WTC11 (cell line): ENCODE results near the gene SPPL2B. TPM values are rescaled to one million over a fixed set of nuclear protein-coding genes. Genes with fewer than 3 reads are reported as not detected.

Source experiments
- ATAC-seq: fragments of 200-7000 bp; cut with Tn5 transposase; 2 replicates; pipeline ENCODE4 v1.10.0; 2021; ENCODE audit warnings: mild to moderate bottlenecking, moderate library complexity
- CTCF ChIA-PET: fragments of 300-600 bp; sonication (Branson Sonifier 250); formaldehyde crosslinking; loops from one replicate; lab custom pipeline; 2021; ENCODE audit warnings: antibody characterized with exemption; lab: Charles Lee
- POLR2A ChIA-PET: fragments of 350-600 bp; sonication (Branson Sonifier 250); formaldehyde crosslinking; loops from one replicate; lab custom pipeline; 2021; ENCODE audit warnings: antibody characterized with exemption; lab: Charles Lee
- DNase-seq: peaks from one replicate; pipeline ENCODE4 v3.0.0; 2021; ENCODE audit warnings: low spot score
- H3K27ac Mint-ChIP-seq: 2 replicates; pipeline ENCODE4 v1.8.0; 2021; ENCODE audit warnings: mixed read lengths
- H3K27me3 Mint-ChIP-seq: 2 replicates; pipeline ENCODE4 v1.8.0; 2021; ENCODE audit warnings: low read depth, mild to moderate bottlenecking, moderate library complexity, mixed read lengths
- H3K36me3 Mint-ChIP-seq: 2 replicates; pipeline ENCODE4 v1.8.0; 2021; ENCODE audit warnings: mixed read lengths
- H3K4me1 Mint-ChIP-seq: 2 replicates; pipeline ENCODE4 v1.8.0; 2022; ENCODE audit warnings: mixed read lengths
- H3K4me3 Mint-ChIP-seq: 2 replicates; pipeline ENCODE4 v1.8.0; 2021; ENCODE audit warnings: mild to moderate bottlenecking, moderate library complexity, mixed read lengths
- H3K9me3 Mint-ChIP-seq: 2 replicates; pipeline ENCODE4 v1.8.0; 2021; ENCODE audit warnings: mixed read lengths
- ARID4B ChIP-seq: sonication (generic); formaldehyde crosslinking; IDR thresholded peaks from 2 replicates; pipeline ENCODE4 v1.8.0; 2023; ENCODE audit warnings: missing genetic modification reagents, mild to moderate bottlenecking, borderline replicate concordance
- CREB1 ChIP-seq: sonication (generic); formaldehyde crosslinking; IDR thresholded peaks from 2 replicates; pipeline ENCODE4 v1.8.0; 2023; ENCODE audit warnings: mild to moderate bottlenecking, missing genetic modification reagents
- EMX1 ChIP-seq: fragments of 250-450 bp; sonication (Bioruptor Pico); IDR thresholded peaks from 2 replicates; pipeline ENCODE4 v1.8.0; 2021; ENCODE audit warnings: mild to moderate bottlenecking
- ETV6 ChIP-seq: sonication (generic); formaldehyde crosslinking; IDR thresholded peaks from 2 replicates; pipeline ENCODE4 v1.8.1; 2022; ENCODE audit warnings: mild to moderate bottlenecking, missing genetic modification reagents
- FOXJ3 ChIP-seq: sonication (generic); formaldehyde crosslinking; IDR thresholded peaks from 2 replicates; pipeline ENCODE4 v1.9.0; 2021; ENCODE audit warnings: missing genetic modification reagents, mild to moderate bottlenecking, borderline replicate concordance
- FOXP1 ChIP-seq: sonication (generic); formaldehyde crosslinking; IDR thresholded peaks from 2 replicates; pipeline ENCODE4 v1.8.0; 2022; ENCODE audit warnings: missing genetic modification reagents, mild to moderate bottlenecking, moderate library complexity, borderline replicate concordance
- HMGA2 ChIP-seq: fragments of 250-450 bp; sonication (Bioruptor Pico); IDR thresholded peaks from 2 replicates; pipeline ENCODE4 v1.4.0; 2021; ENCODE audit warnings: mild to moderate bottlenecking, moderate library complexity
- NR2C2 ChIP-seq: sonication (generic); formaldehyde crosslinking; IDR thresholded peaks from 2 replicates; pipeline ENCODE4 v1.8.0; 2022; ENCODE audit warnings: mild to moderate bottlenecking, missing genetic modification reagents
- SMAD4 ChIP-seq: sonication (generic); formaldehyde crosslinking; IDR thresholded peaks from 2 replicates; pipeline ENCODE4 v1.8.0; 2022; ENCODE audit warnings: mild to moderate bottlenecking, missing genetic modification reagents
- USF1 ChIP-seq: sonication (generic); formaldehyde crosslinking; IDR thresholded peaks from 2 replicates; pipeline ENCODE4 v1.8.0; 2022; ENCODE audit warnings: mild to moderate bottlenecking, missing genetic modification reagents
- ZMAT4 ChIP-seq: fragments of 250-450 bp; sonication (Bioruptor Pico); IDR thresholded peaks from 2 replicates; pipeline ENCODE4 v1.9.0; 2021; ENCODE audit warnings: mild to moderate bottlenecking
- ZNF416 ChIP-seq: fragments of 250-450 bp; sonication (Bioruptor Pico); IDR thresholded peaks from 2 replicates; pipeline ENCODE4 v1.9.0; 2021; ENCODE audit warnings: mild to moderate bottlenecking, inconsistent platforms
- total RNA-seq: library from RNA; stranded (reverse); gene quantifications from 3 replicates; pipeline ENCODE4 v1.2.3, GENCODE V29; 2021
- TF ChIP-seq, protein P1 (sequence below): fragments of 250-450 bp; sonication (Bioruptor Pico); IDR thresholded peaks from 2 replicates; pipeline ENCODE4 v1.9.0; 2021; ENCODE audit warnings: mild to moderate bottlenecking
- TF ChIP-seq, protein P2 (sequence below): sonication (generic); formaldehyde crosslinking; IDR thresholded peaks from 2 replicates; pipeline ENCODE4 v1.8.1; 2022; ENCODE audit warnings: low read depth, mild to moderate bottlenecking, moderate library complexity, missing genetic modification reagents, borderline replicate concordance
- TF ChIP-seq, protein P3 (sequence below): sonication (generic); formaldehyde crosslinking; conservative IDR thresholded peaks from 2 replicates; pipeline ENCODE4 v1.8.1; 2023; ENCODE audit warnings: mild to moderate bottlenecking, low read depth, missing genetic modification reagents, moderate library complexity
- TF ChIP-seq, protein P4 (sequence below): sonication (generic); formaldehyde crosslinking; IDR thresholded peaks from 2 replicates; pipeline ENCODE4 v1.8.0; 2022; ENCODE audit warnings: mild to moderate bottlenecking, missing genetic modification reagents

The SPPL2B gene
- total RNA-seq, 1 experiment from 2014 or later, result 117 TPM

DNA sequence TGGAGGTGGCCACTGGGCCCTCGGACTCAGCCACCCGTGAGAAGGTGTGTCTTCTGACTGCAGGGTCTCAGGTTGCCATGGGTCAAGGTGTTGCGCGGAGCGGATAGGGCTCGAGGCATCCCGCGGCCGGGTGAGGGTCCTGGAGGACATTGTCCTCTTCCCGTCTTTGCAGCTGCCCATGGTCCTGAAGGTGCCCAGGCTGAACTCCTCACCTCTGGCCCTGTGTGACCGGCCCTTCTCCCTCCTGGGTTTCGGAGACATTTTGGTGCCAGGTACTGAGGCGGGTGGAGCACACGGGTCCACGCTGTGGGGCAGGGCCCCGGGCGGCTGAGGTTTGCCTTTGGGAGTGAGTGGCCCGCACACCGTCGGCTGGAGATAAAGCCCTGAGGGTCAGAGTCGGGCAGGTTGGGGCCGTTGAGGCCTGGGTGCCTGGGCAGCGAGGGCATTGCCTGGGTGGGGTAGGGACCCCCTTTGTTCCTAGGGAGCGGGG, 15.9 kb downstream of the SPPL2B start:
- Mint-ChIP-seq H3K4me1 (no peaks in the 10 kb centered on the region), H3K27ac (no peak overlapping the region), H3K27me3 (no peaks in the 10 kb centered on the region), H3K4me3 (no peak overlapping the region)
- POLR2A ChIA-PET, result no interaction called here
- TF ChIP-seq USF1 (CRISPR knock-in tag), result no peak
- TF ChIP-seq, protein P1, sequence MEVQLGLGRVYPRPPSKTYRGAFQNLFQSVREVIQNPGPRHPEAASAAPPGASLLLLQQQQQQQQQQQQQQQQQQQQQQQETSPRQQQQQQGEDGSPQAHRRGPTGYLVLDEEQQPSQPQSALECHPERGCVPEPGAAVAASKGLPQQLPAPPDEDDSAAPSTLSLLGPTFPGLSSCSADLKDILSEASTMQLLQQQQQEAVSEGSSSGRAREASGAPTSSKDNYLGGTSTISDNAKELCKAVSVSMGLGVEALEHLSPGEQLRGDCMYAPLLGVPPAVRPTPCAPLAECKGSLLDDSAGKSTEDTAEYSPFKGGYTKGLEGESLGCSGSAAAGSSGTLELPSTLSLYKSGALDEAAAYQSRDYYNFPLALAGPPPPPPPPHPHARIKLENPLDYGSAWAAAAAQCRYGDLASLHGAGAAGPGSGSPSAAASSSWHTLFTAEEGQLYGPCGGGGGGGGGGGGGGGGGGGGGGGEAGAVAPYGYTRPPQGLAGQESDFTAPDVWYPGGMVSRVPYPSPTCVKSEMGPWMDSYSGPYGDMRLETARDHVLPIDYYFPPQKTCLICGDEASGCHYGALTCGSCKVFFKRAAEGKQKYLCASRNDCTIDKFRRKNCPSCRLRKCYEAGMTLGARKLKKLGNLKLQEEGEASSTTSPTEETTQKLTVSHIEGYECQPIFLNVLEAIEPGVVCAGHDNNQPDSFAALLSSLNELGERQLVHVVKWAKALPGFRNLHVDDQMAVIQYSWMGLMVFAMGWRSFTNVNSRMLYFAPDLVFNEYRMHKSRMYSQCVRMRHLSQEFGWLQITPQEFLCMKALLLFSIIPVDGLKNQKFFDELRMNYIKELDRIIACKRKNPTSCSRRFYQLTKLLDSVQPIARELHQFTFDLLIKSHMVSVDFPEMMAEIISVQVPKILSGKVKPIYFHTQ (CRISPR knock-in tag), result no peak
- TF ChIP-seq CREB1 (CRISPR knock-in tag), result no peak
- TF ChIP-seq FOXJ3 (CRISPR knock-in tag), result no peak
- TF ChIP-seq, protein P2, sequence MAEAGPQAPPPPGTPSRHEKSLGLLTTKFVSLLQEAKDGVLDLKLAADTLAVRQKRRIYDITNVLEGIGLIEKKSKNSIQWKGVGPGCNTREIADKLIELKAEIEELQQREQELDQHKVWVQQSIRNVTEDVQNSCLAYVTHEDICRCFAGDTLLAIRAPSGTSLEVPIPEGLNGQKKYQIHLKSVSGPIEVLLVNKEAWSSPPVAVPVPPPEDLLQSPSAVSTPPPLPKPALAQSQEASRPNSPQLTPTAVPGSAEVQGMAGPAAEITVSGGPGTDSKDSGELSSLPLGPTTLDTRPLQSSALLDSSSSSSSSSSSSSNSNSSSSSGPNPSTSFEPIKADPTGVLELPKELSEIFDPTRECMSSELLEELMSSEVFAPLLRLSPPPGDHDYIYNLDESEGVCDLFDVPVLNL (CRISPR knock-in tag), result no peak
- TF ChIP-seq, protein P3, sequence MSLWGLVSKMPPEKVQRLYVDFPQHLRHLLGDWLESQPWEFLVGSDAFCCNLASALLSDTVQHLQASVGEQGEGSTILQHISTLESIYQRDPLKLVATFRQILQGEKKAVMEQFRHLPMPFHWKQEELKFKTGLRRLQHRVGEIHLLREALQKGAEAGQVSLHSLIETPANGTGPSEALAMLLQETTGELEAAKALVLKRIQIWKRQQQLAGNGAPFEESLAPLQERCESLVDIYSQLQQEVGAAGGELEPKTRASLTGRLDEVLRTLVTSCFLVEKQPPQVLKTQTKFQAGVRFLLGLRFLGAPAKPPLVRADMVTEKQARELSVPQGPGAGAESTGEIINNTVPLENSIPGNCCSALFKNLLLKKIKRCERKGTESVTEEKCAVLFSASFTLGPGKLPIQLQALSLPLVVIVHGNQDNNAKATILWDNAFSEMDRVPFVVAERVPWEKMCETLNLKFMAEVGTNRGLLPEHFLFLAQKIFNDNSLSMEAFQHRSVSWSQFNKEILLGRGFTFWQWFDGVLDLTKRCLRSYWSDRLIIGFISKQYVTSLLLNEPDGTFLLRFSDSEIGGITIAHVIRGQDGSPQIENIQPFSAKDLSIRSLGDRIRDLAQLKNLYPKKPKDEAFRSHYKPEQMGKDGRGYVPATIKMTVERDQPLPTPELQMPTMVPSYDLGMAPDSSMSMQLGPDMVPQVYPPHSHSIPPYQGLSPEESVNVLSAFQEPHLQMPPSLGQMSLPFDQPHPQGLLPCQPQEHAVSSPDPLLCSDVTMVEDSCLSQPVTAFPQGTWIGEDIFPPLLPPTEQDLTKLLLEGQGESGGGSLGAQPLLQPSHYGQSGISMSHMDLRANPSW (CRISPR knock-in tag), result no peak
- TF ChIP-seq FOXP1 (CRISPR knock-in tag), result no peak
- no peak for TF ChIP-seq ZMAT4 (CRISPR knock-in tag)
- TF ChIP-seq, protein P4, sequence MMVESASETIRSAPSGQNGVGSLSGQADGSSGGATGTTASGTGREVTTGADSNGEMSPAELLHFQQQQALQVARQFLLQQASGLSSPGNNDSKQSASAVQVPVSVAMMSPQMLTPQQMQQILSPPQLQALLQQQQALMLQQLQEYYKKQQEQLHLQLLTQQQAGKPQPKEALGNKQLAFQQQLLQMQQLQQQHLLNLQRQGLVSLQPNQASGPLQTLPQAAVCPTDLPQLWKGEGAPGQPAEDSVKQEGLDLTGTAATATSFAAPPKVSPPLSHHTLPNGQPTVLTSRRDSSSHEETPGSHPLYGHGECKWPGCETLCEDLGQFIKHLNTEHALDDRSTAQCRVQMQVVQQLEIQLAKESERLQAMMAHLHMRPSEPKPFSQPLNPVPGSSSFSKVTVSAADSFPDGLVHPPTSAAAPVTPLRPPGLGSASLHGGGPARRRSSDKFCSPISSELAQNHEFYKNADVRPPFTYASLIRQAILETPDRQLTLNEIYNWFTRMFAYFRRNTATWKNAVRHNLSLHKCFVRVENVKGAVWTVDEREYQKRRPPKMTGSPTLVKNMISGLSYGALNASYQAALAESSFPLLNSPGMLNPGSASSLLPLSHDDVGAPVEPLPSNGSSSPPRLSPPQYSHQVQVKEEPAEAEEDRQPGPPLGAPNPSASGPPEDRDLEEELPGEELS, result no peak
- TF ChIP-seq, all 79 proteins: peak for 0
- Mint-ChIP-seq H3K9me3 (no peaks in the 10 kb centered on the region), H3K36me3 (no peaks in the 10 kb centered on the region)
- ATAC-seq (no peak), DNase-seq (no peak)
- CTCF ChIA-PET, result interaction anchor here (1.3 kb wide), 1 partner anchor 11 kb away, joined by 3 read pairs; no protein-coding TSS in a partner anchor

DNA sequence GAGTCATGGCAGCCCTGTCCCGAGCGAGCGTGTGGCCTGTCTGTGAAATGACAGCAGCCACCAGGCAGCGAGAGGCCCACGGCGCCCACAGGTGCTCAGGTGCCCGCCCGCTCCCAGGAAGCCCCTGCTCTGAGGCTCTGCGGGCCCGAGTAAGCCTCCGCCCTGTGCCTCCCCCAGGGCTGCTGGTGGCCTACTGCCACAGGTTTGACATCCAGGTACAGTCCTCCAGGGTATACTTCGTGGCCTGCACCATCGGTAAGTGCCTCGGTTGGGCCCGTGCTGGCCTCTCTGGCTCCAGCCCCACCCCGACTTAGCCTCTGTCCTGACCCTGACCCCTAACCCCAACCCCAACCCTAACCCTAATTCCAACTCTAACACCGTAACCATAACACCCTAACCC, 16.6 kb downstream of the SPPL2B start:
- POLR2A ChIA-PET, result no interaction called here
- H3K4me3 Mint-ChIP-seq, result no peak overlapping the region
- no peak for DNase-seq
- no peaks in the 10 kb centered on the region for H3K36me3 Mint-ChIP-seq
- TF ChIP-seq ZNF416 (CRISPR knock-in tag) (no peak), ETV6 (CRISPR knock-in tag) (no peak), ARID4B (no peak), SMAD4 (CRISPR knock-in tag) (no peak), NR2C2 (no peak), EMX1 (CRISPR knock-in tag) (no peak), HMGA2 (CRISPR knock-in tag) (no peak)
- H3K27me3 Mint-ChIP-seq, result no peaks in the 10 kb centered on the region
- no peak for ATAC-seq
- H3K9me3 Mint-ChIP-seq, result no peaks in the 10 kb centered on the region
- CTCF ChIA-PET, result no interaction called here
- no peak overlapping the region for H3K27ac Mint-ChIP-seq
- no peaks in the 10 kb centered on the region for H3K4me1 Mint-ChIP-seq
